Endothelial cell of umbilical vein (primary cell): ENCODE results near the gene ADAM23. TPM values are rescaled to one million over a fixed set of nuclear protein-coding genes. Genes with fewer than 3 reads are reported as not detected.

ENCODE experiments used
- BruUV-seq: library from RNA; stranded (reverse); fragments of 400-500 nt; replicated peaks from 2 replicates; lab custom pipeline; 2021; lab: Mats Ljungman, UMichigan
- CTCF ChIA-PET: fragments of 300-600, 350-600 bp; sonication (Branson Sonifier 250); formaldehyde crosslinking; loops from one replicate; lab custom pipeline; 2021; ENCODE audit warnings: antibody characterized with exemption, inconsistent platforms; lab: Charles Lee
- POLR2A ChIA-PET: fragments of 300-600, 350-600 bp; sonication (Branson Sonifier 250); formaldehyde crosslinking; loops from one replicate; lab custom pipeline; 2021; ENCODE audit warnings: antibody characterized with exemption, inconsistent platforms; lab: Charles Lee
- DNase-seq: peaks from one replicate; pipeline ENCODE4 v3.0.0-alpha.2; 2011; ENCODE audit warnings: low read depth, low spot score
- FAIRE-seq: peaks from 2 replicates; lab custom pipeline; 2011; peaks lifted over from hg19 to GRCh38; lab: Jason Lieb, UNC
- H2AFZ ChIP-seq: 2 replicates; pipeline ENCODE4 v1.6.0; 2012; ENCODE audit warnings: low read depth, low read length, control low read depth, inconsistent platforms
- H3K27ac ChIP-seq: 2 replicates; pipeline ENCODE4 v1.5.1; 2011; ENCODE audit warnings: low read depth, mild to moderate bottlenecking, control low read depth, low read length, moderate library complexity; ENCODE audit not compliant: insufficient read depth
- H3K27me3 ChIP-seq, 2 experiments: 2 replicates each; pipeline versions ENCODE4 v1.6.0 to v1.6.1; 2011; ENCODE audit warnings: low read length in 2 of 2, mixed read lengths in 1 of 2; ENCODE audit not compliant: control insufficient read depth in 2 of 2, insufficient read depth in 2 of 2
- H3K36me3 ChIP-seq, 2 experiments: 2 replicates in 1 of 2; 3 replicates in 1 of 2; pipeline ENCODE4 v1.5.1; 2011; ENCODE audit warnings: low read length in 2 of 2, mild to moderate bottlenecking in 1 of 2, moderate library complexity in 1 of 2; ENCODE audit not compliant: control insufficient read depth in 2 of 2, insufficient read depth in 2 of 2; ENCODE audit errors: extremely low read depth in 1 of 2
- H3K4me1 ChIP-seq: 3 replicates; pipeline ENCODE4 v1.5.1; 2011; ENCODE audit warnings: mild to moderate bottlenecking, low read length; ENCODE audit not compliant: control insufficient read depth, insufficient read depth; ENCODE audit errors: extremely low read depth
- H3K4me2 ChIP-seq: 2 replicates; pipeline ENCODE4 v1.6.1; 2011; ENCODE audit warnings: low read length, control low read depth, mixed read lengths; ENCODE audit not compliant: insufficient read depth
- H3K4me3 ChIP-seq, 3 experiments: fragments of 200-600 bp in 1 of 3; sonication (generic), shearing (Covaris generic) in 1 of 3; replicated peaks in 1 of 3; 2 replicates each; pipeline ENCODE4 v1.5.1; 2011 to 2016; ENCODE audit warnings: control low read depth in 3 of 3, low read length in 3 of 3, mild to moderate bottlenecking in 2 of 3, inconsistent platforms in 1 of 3, low read depth in 1 of 3, moderate library complexity in 1 of 3; ENCODE audit not compliant: insufficient read depth in 1 of 3
- H3K79me2 ChIP-seq: 2 replicates; pipeline ENCODE4 v1.6.0; 2012; ENCODE audit warnings: low read length, inconsistent platforms; ENCODE audit not compliant: control insufficient read depth, insufficient read depth
- H3K9ac ChIP-seq: replicated peaks from 2 replicates; pipeline ENCODE3; 2011; ENCODE audit warnings: low read length, control low read depth; ENCODE audit not compliant: insufficient read depth; ENCODE audit errors: extremely low read depth
- H3K9me1 ChIP-seq: replicated peaks from 3 replicates; pipeline ENCODE4 v1.6.0; 2011; ENCODE audit warnings: mild to moderate bottlenecking, low read length; ENCODE audit not compliant: control insufficient read depth, insufficient read depth; ENCODE audit errors: extremely low read depth
- H3K9me3 ChIP-seq: replicated peaks from 2 replicates; pipeline ENCODE4 v1.5.1; 2012; ENCODE audit warnings: low read length, inconsistent platforms; ENCODE audit not compliant: control insufficient read depth, insufficient read depth
- H4K20me1 ChIP-seq: replicated peaks from 2 replicates; pipeline ENCODE3; 2011; ENCODE audit warnings: mild to moderate bottlenecking, low read length; ENCODE audit not compliant: control insufficient read depth, insufficient read depth; ENCODE audit errors: extremely low read depth
- CTCF ChIP-seq, 2 donors: IDR thresholded peaks; 1 replicate in 1 of 2; 2 replicates in 1 of 2; pipeline ENCODE4 v1.5.1; 2011; ENCODE audit warnings: low read length in 2 of 2, mild to moderate bottlenecking in 2 of 2, moderate library complexity in 2 of 2, control low read depth in 1 of 2, inconsistent platforms in 1 of 2, low read depth in 1 of 2; ENCODE audit not compliant: insufficient read depth in 1 of 2; ENCODE audit errors: extremely low read depth in 1 of 2
- EZH2 ChIP-seq: IDR thresholded peaks from 2 replicates; pipeline ENCODE4 v1.6.1; 2012; ENCODE audit warnings: borderline replicate concordance, low read depth, mild to moderate bottlenecking, moderate library complexity, low read length, inconsistent platforms; ENCODE audit not compliant: severe bottlenecking
- FOS ChIP-seq: IDR thresholded peaks from 2 replicates; pipeline ENCODE4 v1.6.1; 2011; ENCODE audit warnings: mild to moderate bottlenecking, low read length, moderate library complexity, borderline replicate concordance; ENCODE audit not compliant: insufficient read depth
- GATA2 ChIP-seq: IDR thresholded peaks from 2 replicates; pipeline ENCODE4 v1.7.0; 2011; ENCODE audit warnings: low read depth, mild to moderate bottlenecking, moderate library complexity, mixed read lengths, low read length; ENCODE audit not compliant: insufficient read length, insufficient read depth
- JUN ChIP-seq: IDR thresholded peaks from 2 replicates; pipeline ENCODE4 v1.6.1; 2011; ENCODE audit warnings: borderline replicate concordance, low read depth; ENCODE audit not compliant: insufficient read length, insufficient read depth
- MAX ChIP-seq: IDR thresholded peaks from 2 replicates; pipeline ENCODE4 v1.6.1; 2011; ENCODE audit not compliant: insufficient read depth, insufficient read length
- MYC ChIP-seq: IDR thresholded peaks from one replicate; pipeline ENCODE4 v1.6.1; 2011; ENCODE audit warnings: mild to moderate bottlenecking, low read depth, low read length
- POLR2A ChIP-seq: IDR thresholded peaks from 2 replicates; pipeline ENCODE4 v1.6.1; 2012; ENCODE audit warnings: low read depth, mild to moderate bottlenecking, control low read depth, low read length
- POLR2AphosphoS5 ChIP-seq: IDR thresholded peaks from 2 replicates; pipeline ENCODE4 v1.6.1; 2012; ENCODE audit warnings: low read depth, mild to moderate bottlenecking, control low read depth, low read length, moderate library complexity; ENCODE audit not compliant: insufficient read depth
- dilution Hi-C: fragments of 300-500 bp; cut with MboI; formaldehyde crosslinking; loops from one replicate; pipeline ENCODE4 v1.15.0; 2019; ENCODE audit warnings: low sequenced_read_pairs; ENCODE audit not compliant: extremely low pct_ligation_motif_present
- intact Hi-C: fragments of 100-400 bp; cut with micrococcal nuclease; formaldehyde crosslinking; loops from one replicate; pipeline ENCODE4 v1.10.0; 2022
- polyA plus RNA-seq, 4 experiments: library from polyadenylated mRNA; depleted of rRNA in 3 of 4; stranded (reverse) in 3 of 4; unstranded in 1 of 4; fragments of >200 nt; gene quantifications; 2 replicates each; pipeline versions ENCODE4 v1.2.1 to v1.2.3, GENCODE V29; 2011 to 2012; ENCODE audit warnings: missing spikeins in 1 of 4
- total RNA-seq: library from RNA; stranded (reverse); gene quantifications from 2 replicates; pipeline ENCODE4 v1.2.3, GENCODE V29; 2021

Gene ADAM23
- total and polyA plus RNA-seq, 2 donors (not counting 3 experiments of a cell fraction or from before 2014, with no cell fraction given) = 20.6 to 38.5 TPM

- Histone ChIP-seq H3K9me3 (no peaks in the 10 kb centered on the region), H4K20me1 (no peaks in the 10 kb centered on the region), H3K27ac (no peak overlapping the region), H2AFZ (no peak overlapping the region), H3K9me1 (no peaks in the 10 kb centered on the region), H3K9ac (no peak overlapping the region), H3K79me2 (no peaks in the 10 kb centered on the region), H3K4me1 (no peaks in the 10 kb centered on the region), H3K4me2 (no peak overlapping the region), H3K36me3 (no peaks in the 10 kb centered on the region), H3K4me3 (no peak overlapping the region), H3K27me3 (no peaks in the 10 kb centered on the region)
- intact Hi-C loops = no loop called here
- TF ChIP-seq CTCF (IDR thresholded peaks at IDR 0.05; ENCODE audit: extremely low read depth in 1 of 2, insufficient read depth in 1 of 2, low read depth in 1 of 2, low read length in 2 of 2) = no peak
- TF ChIP-seq GATA2 = no peak
- no peak for TF ChIP-seq MYC
- TF ChIP-seq POLR2A = no peak
- no peak for TF ChIP-seq FOS
- no peak for TF ChIP-seq EZH2
- no peak for TF ChIP-seq MAX
- no peak for TF ChIP-seq JUN
- no peak for TF ChIP-seq POLR2AphosphoS5
- dilution Hi-C loops = no loop called here
- DNase-seq = no peak
- CTCF ChIA-PET = interaction anchor here (0.6 to 1.4 kb wide), 3 partner anchors 12 to 178 kb away, joined by 3 to 4 read pairs (median 4); no protein-coding TSS in a partner anchor
- BruUV-seq = no TSS peak
- no peak for FAIRE-seq
- POLR2A ChIA-PET = no interaction called here
These were observed 126.9 kb downstream of the ADAM23 start for GRCh38 chr2:206570199-206570598.
